GM12801 (cell line): Measurements from ENCODE around the gene SYPL2.

ENCODE experiments used
- TF ChIP-seq, protein P1 (sequence below): IDR thresholded peaks from one replicate; pipeline ENCODE4 v1.5.1; 2011; ENCODE audit warnings: control low read depth; ENCODE audit not compliant: insufficient read length; ENCODE audit errors: extremely low read depth

Gene SYPL2

DNA sequence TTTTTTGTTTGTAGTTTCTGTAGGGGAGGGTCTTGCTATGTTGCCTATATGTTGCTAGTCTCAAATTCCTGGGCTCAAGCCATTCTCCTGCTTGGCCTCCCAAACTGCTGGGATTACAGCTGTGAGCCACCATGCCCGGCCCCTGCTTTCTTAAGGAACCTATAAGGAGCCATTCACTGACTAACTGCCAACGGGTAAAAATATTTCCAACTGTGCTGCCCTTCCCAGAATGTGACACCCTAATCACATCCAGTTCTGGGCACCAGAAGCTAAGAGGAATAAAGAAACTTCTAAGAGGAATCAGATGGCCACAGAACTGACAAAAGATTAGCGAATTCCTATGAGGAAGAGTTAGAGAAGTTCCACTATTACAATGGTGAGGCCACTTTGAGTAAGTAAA, 6.4 kb downstream of the SYPL2 start:
- TF ChIP-seq, protein P1, sequence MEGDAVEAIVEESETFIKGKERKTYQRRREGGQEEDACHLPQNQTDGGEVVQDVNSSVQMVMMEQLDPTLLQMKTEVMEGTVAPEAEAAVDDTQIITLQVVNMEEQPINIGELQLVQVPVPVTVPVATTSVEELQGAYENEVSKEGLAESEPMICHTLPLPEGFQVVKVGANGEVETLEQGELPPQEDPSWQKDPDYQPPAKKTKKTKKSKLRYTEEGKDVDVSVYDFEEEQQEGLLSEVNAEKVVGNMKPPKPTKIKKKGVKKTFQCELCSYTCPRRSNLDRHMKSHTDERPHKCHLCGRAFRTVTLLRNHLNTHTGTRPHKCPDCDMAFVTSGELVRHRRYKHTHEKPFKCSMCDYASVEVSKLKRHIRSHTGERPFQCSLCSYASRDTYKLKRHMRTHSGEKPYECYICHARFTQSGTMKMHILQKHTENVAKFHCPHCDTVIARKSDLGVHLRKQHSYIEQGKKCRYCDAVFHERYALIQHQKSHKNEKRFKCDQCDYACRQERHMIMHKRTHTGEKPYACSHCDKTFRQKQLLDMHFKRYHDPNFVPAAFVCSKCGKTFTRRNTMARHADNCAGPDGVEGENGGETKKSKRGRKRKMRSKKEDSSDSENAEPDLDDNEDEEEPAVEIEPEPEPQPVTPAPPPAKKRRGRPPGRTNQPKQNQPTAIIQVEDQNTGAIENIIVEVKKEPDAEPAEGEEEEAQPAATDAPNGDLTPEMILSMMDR, result no peak

DNA sequence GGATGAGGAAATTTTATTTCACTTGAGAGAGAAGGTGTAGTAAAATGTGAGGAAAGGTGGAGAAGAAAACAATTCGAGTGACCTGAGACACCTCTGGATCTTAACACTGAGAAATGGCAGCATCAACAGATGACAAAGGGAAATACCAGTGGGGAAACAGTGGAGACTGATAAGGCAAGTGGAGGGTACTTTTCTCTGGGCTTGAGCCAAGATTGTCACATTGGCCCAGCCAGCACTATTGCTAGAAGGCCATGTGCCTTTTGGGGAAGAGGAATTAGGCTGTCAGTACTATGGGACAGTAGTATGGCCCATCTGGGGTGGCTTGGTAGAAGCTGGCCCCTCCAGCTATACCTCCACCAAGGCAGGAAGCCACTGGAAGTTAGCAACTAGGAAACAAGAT, 8.4 kb downstream of the SYPL2 start:
- TF ChIP-seq, protein P1, result no peak

DNA sequence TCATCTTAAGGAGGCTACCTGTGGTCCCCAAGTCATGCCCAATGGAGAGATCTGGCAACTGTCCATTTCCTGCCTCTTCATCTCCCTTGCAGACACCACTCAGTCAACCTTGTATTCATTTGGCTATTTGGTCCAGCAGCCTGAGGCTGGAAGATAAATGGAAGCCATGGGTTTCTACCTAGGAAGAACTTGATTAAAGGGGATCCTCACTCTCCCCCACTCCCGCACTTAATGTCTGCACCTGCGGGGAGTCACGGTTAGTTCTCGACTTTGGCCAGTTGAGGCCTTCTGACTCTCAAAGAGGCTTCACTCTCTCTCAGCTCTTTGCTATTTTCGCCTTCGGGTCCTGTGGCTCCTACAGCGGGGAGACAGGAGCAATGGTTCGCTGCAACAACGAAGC, 8.9 kb downstream of the SYPL2 start:
- TF ChIP-seq, protein P1, result no peak

DNA sequence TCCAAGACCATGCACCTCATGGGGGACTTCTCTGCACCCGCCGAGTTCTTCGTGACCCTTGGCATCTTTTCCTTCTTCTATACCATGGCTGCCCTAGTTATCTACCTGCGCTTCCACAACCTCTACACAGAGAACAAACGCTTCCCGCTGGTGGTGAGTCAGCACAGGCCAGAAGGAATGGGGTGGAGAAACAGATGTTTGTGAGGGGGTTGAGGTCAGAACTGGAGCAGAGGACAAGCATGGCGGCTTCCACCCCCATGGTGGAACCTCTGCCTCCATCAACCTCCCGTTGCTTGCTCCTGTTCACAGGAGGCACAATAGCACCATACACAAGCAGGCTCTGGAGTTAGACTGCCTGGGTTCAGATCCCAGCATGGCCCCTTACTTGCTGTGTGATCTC, 10.5 kb downstream of the SYPL2 start:
- TF ChIP-seq, protein P1, result no peak

DNA sequence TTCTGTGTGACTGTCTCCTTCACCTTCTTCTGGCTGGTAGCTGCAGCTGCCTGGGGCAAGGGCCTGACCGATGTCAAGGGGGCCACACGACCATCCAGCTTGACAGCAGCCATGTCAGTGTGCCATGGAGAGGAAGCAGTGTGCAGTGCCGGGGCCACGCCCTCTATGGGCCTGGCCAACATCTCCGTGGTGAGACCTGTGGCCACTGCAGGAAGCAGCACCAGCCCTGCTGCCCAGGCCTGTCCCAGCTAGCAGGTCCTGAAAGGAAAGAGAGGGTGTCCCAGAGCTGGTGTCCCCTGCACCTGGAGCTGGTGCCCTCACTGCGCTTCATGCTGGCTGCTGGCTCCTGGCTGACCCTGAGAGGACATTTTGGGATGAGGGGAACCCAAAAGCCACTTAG, 11.5 kb downstream of the SYPL2 start:
- TF ChIP-seq, protein P1, result no peak

DNA sequence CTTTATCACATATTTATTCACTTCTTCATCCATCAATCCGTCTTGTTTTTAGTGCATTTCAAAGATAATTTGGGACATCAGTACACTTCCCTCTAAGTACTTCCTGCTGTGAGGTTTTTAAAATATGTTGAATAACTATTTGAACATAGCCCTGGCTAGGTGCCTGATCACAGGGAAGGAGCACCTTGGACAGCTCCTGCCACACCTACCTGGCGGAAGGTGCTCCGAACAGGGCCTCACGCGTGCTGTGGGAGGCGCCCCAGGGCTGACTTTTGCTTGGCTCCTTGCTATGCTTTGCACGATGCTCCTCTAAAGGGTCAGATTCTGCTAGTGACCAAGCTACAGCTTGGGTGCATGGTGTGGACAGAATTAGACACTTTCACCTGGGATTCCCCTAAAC, 12.5 kb downstream of the SYPL2 start:
- TF ChIP-seq, protein P1, result no peak

DNA sequence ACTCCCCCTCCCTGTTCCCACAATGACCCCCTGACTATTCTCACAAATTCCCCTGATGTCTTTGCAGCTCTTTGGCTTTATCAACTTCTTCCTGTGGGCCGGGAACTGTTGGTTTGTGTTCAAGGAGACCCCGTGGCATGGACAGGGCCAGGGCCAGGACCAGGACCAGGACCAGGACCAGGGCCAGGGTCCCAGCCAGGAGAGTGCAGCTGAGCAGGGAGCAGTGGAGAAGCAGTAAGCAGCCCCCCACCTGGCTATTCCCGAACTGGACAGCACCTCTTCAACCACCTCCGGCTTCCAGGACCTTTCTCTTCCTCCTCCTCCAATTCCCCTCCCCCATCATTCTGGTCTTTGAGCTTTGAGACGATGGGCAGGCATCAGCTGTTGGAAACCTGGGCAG, 13.0 kb downstream of the SYPL2 start:
- TF ChIP-seq, protein P1, result no peak

DNA sequence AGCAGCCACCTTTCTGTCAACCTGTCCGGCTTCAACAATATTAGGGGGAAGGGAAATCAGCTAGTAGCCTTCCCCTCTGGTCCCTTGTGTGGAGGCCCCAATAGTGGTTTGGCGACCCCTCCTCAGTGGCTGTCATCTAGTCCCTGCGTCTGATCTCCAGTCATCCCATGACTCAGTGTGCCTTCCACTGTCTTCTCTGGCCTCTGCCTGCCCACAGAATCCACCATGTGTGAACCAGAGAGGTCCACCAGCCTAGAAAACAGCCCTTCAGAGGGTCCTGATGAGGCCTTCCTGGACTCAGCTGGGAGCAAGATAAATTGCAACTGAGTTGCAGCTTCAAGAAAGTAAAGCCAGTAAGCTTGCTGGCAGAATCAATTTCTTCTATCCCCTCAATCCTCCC, 13.6 kb downstream of the SYPL2 start:
- TF ChIP-seq, protein P1, result no peak
